HG02885 (cell line): Measurements from ENCODE around the gene CAPN7.

ENCODE experiments used
- ATAC-seq: cut with Tn5 transposase; IDR thresholded peaks from one replicate; pipeline ENCODE4 v1.9.1; 2021; ENCODE audit warnings: mild to moderate bottlenecking; ENCODE audit not compliant: unreplicated experiment, poor library complexity

Gene CAPN7

GRCh38 chr3:15291589-15292541, 85.8 kb downstream of the CAPN7 start:
- ATAC-seq, result peak; percentile 84

DNA sequence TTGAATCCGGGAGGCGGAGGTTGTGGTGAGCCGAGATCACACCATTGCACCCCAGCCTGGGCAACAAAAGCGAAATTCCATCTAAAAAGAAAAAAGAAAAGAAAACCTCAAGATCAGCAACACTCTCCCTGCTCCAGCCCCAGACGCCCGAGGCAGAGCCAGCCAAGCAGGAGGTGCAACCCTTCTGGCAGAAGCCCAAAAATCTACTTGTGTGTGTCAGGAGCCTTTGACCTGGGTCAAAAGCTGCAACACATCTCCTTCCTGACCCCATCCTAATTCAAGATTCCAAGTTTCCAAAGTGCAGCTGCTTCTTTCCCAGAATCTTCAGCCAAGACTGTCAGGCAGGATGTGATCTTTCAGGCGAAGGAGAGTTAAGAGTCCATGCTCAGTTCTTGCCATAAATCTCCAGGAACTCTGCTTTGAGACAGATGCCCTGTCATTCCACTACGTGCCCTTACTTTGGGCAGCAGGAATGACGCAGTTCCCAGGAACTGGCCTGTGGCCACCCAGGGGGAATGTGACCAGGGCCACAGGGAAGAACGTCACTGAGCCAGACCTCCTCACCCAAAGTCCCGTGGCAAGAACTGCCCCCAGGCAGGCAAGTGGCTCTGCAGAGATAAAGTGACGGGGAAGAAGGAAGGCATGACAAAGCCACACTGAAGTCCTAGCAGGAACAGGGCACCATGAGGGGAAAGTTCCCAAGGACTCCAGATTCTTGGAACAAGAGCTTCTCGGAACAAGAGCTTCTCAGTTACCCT, 86.9 kb downstream of the CAPN7 start:
- no peak for ATAC-seq

GRCh38 chr3:15294929-15295328, 88.9 kb downstream of the CAPN7 start:
- no peak for ATAC-seq

- ATAC-seq, result no peak
Measured at GRCh38 chr3:15295506-15295905, 89.5 kb downstream of the CAPN7 start.

GRCh38 chr3:15297608-15298350, 91.7 kb downstream of the CAPN7 start:
- no peak for ATAC-seq

GRCh38 chr3:15298504-15298903, 92.5 kb downstream of the CAPN7 start:
- ATAC-seq, result no peak

DNA sequence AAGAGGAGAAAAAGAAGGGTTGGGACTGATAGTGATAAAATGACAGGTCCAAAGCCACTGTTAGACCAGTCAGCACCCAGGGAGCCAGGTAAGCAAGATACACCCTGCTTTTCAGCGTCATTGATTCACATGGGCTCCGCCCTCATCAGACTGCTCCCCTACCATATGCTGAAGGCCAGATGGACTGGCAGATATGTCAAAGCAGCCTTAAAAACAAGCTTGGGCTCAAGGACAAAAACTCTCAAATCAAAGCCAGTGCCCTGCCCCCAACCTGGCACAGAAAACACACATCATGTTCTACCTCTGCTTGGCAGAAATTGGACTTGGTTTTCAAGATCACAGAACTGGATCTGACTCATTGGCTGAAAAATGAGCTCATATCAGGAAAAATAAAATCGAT, 93.0 kb downstream of the CAPN7 start:
- no peak for ATAC-seq

DNA sequence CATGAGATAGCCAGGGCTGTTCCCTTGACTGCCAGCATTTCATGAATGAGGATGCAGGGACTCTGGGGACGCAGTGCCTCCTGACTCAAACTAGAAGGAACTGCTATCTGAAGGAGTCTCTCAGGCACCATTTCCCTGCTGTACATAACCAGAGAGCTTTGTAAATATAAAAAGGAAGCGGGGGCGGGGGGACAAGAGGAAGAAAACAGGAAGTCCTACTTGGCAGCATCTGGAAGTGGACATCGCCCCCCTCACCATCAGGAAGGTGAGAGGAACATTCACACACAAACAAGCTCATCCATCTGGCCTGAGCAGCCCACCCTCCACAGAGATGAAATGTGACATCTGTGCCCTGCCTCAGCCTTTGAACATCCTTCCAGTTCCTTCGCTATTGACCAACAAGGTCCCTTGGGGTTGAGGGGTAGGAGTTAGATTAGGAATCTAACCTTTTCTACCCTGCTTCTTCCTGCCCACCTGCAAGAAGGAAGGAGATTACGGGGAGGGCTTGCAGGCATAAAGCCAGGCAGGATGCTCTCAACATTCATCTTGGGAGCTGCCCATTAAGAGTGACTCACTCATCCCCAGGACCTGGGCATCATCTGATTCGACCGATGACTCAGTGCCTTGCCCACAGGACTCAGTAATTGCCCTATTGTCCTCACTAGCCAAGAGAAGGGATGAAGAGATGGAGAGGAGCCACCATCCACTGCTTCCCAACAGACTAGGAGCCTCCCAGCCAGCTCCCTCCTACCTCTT, 94.5 kb downstream of the CAPN7 start:
- ATAC-seq, result no peak

GRCh38 chr3:15301761-15302160, 95.7 kb downstream of the CAPN7 start:
- ATAC-seq, result no peak
